Subcutaneous adipose tissue (tissue), 4 donors: ENCODE data around the gene LRRC52. TPM values are rescaled to one million over a fixed set of nuclear protein-coding genes. Genes with fewer than 3 reads are reported as not detected.

ENCODE experiments used
- CTCF ChIP-seq: fragments of 450-650 bp; IDR thresholded peaks from one replicate; pipeline ENCODE4 v1.5.1; 2016; ENCODE audit warnings: low read depth, mild to moderate bottlenecking, control low read depth, antibody characterized with exemption, moderate library complexity
- total RNA-seq, 4 donors: library from RNA; depleted of rRNA; stranded (reverse); fragments of >200 nt; gene quantifications; one replicate each; pipeline ENCODE4 v1.1.0, GENCODE V29; 2016

Gene LRRC52
- total RNA-seq, 4 donors from 2014 or later = not detected

- no peak for TF ChIP-seq CTCF
Measured at GRCh38 chr1:165605246-165605645, 61.4 kb downstream of the LRRC52 start.

- TF ChIP-seq CTCF = no peak
Measured at GRCh38 chr1:165610866-165611265, 67.1 kb downstream of the LRRC52 start.

DNA sequence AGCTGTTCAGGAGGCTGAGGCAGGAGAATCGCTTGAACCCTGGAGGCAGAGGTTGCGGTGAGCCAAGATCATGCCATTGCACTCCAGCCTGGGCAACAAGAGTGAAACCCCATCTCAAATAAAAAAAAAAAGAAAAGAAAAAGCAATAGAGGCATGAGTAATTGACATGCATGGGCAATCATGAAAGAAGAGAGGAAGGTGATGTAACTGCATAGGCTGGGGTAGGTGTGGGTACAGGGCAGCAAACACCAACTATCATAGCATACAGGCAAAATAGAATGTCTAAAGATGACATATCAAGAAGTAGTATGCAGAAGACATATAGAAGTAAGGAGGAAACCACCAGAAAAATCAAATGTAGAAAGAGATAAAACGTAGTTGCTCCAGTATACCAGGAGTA lies 68.3 kb downstream of the LRRC52 start:
- no peak for TF ChIP-seq CTCF

Other genes with a start within 250 kb of the LRRC52 start
- 1 to 10 TPM in 1 of 4 donors, under 1 TPM in 3; 0.33 to 1.5 (median 0.63) TPM for gene LMX1A, start 187.3 kb upstream of the LRRC52 start, total RNA-seq
- gene RXRG, start 98.9 kb upstream of the LRRC52 start, total RNA-seq = 1 to 10 TPM in 1 of 4 donors, under 1 TPM in 1, not detected in 2; 0.17 to 1.5 TPM
- gene MGST3, start 87.2 kb downstream of the LRRC52 start, total RNA-seq = 100 to 1,000 TPM; 319 to 444 (median 396) TPM
- 100 to 1,000 TPM; 113 to 174 (median 150) TPM for gene ALDH9A1, start 154.6 kb downstream of the LRRC52 start, total RNA-seq
- 100 to 1,000 TPM in 1 of 4 donors, 10 to 100 TPM in 3; 46.7 to 110 (median 49.2) TPM for gene TMCO1, start 224.9 kb downstream of the LRRC52 start, total RNA-seq